NCI-H2196 (cell line): ENCODE results near the gene UNC13B.
A peak's percentile ranks its signal among the peaks of the same experiment; 100 is the strongest.
"Not testable (repeated sequence)": the region's sequence is repeated elsewhere in the genome, so short reads cannot be mapped to it uniquely, and the experiment has no call there.

Source experiments
- DNase-seq: peaks from one replicate; lab custom pipeline; 2025; ENCODE audit not compliant: unreplicated experiment; lab: John Stamatoyannopoulos, UW

The UNC13B gene

DNA sequence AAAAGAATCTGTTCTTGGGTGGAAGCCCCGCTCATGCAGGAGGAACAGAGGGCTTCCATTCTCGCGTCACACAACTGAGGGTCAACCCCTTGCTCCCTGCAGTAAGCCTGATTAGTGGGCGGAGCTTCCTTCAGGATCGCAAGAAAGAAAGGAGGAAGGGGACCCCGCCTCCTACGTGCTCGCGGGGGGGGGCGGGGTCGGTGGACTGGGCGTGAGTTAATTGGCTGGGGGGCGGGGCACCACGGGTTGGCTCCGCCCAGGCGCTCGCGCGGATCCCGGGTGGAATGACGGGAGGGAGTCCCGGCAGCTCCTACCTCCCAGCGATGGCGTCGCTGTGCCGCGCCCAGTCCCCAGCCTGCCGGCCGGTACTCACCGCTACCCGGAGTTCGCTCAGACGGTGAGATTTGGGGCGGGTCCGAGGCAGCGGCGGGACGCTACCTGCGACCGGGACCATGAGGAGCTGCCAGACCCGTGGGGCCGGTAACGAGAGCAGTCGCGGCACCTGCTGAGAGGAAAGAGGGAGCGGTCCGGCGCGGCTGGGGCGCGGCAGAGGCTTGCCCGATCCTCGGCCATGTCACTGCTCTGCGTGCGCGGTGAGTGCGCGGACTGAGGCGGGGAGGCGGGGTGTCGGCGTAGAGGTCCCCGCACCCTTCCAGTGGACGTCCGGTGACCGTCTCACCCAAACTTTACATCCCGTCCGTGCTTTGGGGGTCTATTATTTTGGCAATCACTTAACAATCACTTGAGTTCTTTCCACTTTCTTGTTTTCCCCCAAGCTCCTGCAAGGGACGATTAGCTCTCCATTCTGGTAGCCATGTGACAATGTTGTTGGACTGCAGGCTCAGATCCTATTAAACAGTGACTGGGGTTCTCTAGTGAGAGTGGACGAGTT, at the start of gene UNC13B:
UNC13B (plus strand) TSS at position 297 of the 892 bp plus-strand sequence; CDS start at position 572, 275 bp downstream.
- peak; percentile 89 for DNase-seq

DNA sequence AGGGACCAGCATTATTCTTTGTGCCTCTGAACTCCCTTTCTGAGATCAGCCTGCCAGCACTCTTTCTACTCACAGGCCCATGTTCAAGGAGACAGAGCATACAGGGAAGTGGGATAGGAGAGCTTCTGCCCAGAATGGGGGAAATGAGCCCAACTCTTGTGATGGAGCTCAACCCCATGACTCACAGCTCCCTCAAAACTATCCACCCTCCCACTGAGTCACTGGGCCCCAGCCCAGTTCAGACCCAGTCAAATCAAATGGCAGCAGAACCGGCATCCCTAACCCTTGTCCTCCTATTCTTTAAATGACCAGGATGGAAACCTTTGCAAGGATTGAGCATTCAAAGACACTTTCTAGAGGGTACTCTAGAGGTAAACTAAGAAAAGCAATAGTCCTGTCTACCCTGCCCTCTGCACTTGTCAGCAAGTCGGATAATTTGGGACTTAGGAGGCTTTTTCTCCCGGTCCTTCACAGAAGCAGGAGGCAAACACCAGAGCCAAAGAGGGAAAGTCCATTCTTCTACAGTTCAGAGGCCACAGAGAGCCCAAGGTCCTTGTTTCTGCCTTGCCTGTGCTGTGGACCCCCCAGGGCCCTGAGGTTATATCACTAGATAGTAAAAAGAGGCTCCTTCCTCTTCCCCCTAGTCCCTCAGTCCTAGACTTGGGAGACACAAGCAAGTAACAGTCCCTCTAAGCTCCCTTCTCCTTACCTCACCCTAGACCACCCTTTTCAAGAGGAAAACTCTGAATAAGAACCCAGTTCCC, 49.4 kb upstream of the UNC13B start:
- DNase-seq: no peak

DNA sequence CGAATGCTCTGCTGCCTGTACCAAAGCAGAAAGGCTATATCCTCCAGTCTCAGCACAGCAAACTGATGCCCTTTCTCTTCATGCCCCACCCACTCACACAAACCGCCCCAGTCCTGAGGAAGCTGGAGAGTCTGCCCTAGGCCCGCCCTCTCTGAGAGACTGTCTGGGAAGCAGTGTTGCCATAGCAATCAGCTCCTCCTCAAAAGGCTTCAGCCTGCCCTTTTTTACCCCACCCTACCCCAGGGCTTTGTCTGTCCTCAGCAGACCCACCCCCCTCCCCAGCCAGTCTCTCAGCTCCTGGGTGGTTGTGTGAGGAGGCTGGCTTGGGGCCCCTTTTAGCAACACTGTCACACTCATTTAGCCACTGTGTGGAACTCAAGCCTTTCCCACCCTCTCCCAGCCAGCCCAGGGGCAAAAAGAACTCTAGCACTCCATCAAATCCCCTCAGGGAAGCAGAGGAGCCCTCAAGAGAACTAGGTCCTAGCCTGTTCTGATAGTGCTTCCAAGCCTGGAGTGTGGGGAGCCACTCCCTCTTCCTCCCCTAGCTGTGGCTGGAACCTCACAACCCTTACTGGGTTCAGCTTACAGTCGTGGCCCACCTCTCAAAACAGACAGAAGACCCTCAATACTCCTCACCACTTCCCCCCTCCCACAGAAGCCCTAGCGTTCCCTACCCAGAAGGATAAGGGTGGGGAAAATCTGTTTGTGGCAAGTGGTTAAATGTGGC, 47.5 kb upstream of the UNC13B start:
- peak; percentile 90 for DNase-seq

DNA sequence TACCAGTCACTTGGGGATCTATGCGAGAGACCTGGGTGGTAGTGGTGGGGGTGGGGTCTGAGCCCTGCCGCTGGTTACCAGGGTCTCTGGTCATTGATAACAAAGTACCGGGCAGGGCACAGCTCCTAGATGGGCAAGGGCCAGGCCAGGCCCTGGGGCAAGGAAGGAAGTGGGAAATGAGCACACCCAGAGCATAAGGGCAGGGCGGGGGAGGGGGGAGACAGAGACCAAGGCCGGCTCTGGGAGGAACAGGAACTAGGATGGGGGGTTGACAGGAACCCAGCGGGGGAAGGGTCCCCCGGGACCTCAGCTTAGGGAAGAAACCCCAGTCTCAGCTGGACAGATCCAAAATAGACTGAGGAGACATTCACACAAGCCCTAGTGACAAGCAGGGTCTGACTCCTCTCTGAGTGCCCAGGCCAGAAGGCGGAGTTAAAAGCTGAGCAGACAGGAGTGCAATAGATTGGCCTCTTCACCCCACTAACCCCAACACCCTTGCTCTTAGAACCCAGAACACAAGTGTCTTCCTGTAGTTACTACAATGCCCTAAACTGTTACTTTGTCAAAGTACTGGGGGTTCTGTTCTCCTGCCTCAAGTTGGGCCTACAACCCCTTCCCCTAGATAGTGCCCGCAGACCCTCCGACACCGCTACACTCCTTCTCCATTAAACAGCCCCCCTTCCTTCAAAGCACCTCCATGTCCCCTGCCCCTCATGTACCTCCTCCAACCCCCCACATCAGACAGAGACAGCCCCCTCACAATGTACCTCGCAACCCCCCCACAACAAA, 46.8 kb upstream of the UNC13B start:
- DNase-seq: peak; percentile 28

DNA sequence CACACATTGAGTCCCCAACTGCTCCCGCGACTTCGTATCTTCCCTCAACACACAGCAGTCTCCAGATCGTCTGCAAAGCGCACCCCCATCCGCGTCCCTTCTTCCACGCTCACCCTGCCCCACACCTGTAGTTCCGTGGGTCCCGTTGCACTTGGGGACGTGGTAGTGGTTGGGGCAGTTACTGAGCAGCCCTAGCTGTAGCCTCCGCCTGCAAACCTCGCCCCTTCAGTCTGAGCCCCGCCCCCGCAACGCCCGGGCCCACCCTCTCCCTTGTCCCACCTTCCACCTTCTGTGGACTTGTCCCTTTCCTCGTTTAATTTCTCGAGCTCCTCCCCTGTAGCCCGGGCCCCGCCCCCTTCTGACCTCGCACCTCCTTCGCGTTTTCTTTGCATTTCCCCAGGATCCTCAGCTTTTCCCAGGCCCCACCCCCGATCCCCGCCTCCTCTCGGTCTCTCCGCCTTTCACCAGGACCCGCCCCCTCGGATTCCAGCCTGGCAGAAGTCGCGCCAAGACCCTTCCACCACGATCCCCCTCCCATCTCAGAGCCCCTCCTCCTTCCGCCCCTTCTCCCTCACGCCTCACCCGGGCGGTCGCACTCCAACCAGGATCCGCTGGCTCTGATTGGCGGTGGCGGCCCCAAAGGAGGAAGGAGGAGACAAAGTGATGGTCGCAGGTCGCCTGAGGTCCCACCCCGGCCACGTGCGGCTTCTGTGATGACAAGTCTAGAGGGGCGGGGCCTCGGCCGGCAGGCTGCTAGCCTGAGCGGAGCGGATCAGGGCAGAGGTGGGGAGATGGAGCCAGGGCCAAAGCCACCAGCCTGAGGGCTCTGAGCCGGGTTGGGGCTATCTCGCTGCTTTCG, 45.9 kb upstream of the UNC13B start, which contains the start of gene ATOSB:
ATOSB (minus strand) TSS at position 183 of the 859 bp plus-strand sequence. CDS start 7,588 bp downstream, outside the sequence.
- DNase-seq: peak; percentile 95

DNA sequence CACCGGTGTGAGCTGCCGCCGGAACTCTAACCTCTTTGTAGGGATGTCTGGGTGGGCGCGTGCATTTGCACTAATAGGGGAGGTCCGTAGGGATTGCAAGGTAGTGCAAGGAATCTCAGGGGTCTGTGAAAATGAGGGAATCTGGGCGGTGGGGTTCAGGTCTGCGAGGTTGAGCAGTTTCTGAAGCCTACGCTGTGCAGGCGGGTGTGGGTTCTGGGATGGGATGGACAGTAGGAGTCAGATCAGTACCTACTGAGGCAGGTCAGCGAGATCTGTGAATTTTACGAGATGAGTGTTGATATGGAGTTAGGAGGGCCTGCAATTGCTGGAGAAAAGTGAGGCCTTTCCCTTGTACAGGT, 45.3 kb upstream of the UNC13B start:
- DNase-seq: no peak

DNA sequence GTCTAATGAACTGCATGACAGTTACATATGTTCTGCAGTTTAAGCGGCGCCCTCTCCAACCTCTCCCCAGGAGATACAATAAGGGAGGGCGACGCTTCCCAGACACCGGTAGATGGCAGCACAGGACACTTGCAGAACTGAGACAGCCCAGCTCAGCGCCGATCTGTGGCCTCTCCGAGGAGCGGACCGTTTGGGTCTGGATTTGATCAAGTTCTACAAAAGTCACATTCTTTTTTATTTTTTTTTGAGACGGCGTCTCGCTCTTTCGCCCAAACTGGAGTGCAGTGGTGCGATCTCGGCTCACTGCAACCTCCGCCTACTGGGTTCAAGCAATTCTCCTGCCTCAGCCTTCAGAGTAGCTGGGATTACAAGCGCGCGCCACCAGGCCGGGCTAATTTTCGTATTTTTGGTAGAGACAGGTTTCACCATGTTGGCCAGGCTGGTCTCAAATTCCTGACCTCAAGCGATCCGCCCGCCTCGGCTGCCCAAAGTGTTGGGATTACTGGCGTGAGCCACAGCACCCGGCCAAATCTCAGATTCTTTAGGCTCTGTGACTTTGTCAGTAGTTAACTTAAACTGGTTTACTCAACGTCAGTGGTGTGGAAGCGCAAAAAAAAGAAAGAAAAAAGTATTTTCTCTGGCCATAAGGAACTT, 44.8 kb upstream of the UNC13B start:
- DNase-seq: peak; percentile 85

DNA sequence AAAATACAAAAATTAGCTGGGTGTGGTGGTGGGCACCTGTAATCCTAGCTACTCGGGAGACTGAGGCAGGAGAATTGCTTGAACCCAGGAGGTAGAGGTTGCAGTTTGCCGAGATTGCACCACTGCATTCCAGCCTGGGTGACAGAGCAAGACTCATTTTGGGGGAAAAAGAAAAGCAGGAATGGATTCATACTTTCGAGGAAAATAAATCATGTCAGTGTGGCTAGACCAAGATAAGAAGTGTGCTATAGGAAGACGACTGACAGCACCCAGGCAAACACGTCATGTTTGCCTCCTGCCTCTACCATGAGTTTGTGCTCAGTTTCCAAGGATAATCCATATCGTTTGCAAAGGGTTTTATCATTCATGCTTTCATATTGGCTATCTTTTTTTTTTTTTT, 26.9 kb upstream of the UNC13B start:
- DNase-seq: no peak

DNA sequence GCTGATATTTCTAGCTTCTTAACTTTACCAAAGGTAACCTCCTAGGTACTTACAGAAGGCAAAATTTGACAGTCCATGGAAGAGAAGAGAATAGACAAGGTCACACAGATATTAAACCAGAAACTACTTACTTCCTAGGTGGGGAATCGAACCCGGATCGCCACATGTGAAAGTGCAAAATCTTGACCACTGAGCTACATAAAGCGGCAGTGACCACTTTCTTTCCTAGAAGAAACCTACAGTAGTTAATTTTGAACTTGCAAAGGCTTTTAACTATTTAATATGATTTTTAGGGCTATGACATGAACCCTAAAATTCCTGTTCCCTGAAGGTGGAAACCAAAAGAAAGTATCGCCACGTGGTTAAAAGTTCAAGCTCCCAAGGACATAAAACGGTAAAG, 25.8 kb upstream of the UNC13B start:
- DNase-seq: no peak

DNA sequence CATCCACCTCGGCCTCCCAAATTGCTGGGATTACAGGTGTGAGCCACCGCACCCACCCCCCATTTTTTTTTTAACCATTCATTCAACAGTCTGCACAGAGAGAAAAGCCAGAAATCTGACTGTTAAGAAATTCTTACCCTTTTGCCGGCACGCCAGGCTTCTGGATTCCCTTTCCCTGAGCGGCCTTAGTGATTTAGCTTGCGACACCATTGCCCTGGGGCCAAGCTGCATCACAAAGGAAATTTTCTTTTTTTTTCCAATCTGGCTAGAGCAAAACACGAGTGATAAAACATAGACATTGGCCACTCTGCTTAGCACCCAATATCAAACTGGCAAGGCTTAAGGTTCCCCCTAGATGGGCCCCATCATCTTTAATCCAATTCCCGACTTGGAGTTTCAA, 24.9 kb upstream of the UNC13B start:
- DNase-seq: no peak

DNA sequence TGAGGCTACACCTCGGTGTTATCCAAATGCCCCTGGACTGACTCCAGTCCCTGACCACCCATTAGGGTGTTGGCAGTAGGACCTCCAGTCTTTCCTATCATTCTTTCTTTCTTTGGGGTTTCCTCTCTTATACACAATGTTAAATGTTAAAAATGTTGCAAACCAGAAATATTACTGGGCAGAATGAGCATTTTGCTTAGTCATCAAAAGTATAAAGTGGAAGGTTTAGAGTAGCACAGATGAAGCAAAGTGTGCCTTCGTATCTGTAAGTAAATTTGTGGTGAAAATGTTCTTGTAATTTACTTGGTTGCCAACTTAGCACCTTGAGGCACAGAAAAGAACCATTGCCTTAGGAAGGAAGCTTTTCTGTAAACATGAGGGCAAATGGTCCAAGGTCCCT, 21.7 kb upstream of the UNC13B start:
- DNase-seq: no peak

DNA sequence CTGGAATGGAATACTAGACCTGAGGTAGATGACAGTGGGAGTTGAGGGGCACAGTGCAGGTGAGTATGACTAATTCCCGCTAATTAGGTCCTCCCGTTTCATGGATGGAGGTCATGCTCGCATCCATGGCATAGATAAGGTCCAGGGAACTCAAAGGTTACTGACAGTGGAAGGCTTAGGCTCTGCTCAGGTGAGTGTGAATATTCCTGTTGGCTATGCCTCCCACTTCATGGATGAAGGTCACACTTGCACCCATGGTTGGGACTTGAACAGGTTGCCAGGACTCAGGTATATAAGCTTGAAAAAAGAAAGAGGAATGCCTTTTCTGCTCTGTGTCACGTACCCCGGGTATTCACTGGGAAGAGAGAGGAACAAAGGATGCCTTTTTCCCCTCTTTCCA, 19.8 kb upstream of the UNC13B start:
- no peak for DNase-seq

DNA sequence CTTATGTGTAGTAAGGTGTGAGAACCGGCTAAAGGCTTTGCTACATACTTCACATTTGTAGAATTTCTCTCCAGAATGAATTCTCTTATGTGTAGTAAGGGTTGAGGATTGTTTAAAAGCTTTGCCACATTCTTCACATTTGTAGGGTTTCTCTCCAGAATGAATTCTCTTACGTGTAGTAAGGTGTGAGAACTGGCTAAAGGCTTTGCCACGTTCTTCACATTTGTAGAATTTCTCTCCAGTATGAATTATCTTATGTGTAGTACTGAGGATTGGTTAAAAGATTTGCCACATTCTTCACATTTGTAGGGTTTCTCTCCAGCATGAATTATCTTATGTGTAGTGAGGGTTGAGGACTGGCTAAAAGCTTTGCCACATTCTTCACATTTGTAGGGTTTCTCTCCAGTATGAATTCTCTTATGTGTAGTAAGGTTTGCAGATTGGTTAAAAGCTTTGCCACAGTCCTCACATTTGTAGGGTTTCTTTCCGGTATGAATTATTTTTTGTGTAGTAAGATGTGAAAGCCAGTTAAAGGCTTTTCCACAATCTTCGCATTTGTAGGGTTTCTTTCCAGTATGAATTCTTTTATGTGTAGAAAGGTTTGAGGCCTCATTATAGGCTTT, 13.8 kb upstream of the UNC13B start:
- DNase-seq: not testable (repeated sequence)

DNA sequence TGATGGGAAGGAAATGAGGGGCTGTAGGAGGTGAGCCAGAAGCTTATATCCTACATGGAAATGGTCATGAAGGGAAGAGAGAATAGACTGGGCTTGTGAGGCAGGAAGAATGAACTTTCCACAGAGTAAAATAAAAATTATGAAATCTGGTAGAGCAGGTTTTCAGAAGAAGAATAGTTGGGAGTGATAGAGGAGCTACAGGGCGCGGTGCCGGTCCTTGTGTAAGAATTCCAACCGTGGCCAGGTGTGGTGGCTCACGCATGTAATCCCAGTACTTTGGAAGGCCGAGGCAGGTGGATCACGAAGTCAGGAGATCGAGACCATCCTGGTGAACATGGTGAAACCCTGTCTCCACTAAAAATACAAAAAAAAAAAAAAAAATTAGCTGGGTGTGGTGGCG, 8.9 kb upstream of the UNC13B start:
- DNase-seq: no peak

DNA sequence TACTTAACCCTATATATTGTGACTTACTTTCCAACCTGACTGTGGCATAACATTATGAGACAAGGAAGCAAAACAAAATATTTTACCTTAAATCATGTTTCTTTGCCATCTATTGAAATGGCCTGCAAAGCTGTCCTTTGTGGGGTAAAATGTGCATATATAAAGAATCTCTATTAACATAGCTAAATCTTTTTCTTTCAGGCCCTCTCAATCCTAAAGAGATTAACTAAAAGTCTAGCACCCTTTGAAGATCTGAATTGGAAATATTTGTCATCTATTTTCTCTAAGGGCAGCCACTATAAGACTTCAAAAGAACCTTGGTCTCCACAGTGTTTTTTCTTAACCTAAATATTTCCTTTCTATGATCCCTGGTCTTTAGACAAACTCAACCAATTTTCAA, 5.0 kb upstream of the UNC13B start:
- no peak for DNase-seq

DNA sequence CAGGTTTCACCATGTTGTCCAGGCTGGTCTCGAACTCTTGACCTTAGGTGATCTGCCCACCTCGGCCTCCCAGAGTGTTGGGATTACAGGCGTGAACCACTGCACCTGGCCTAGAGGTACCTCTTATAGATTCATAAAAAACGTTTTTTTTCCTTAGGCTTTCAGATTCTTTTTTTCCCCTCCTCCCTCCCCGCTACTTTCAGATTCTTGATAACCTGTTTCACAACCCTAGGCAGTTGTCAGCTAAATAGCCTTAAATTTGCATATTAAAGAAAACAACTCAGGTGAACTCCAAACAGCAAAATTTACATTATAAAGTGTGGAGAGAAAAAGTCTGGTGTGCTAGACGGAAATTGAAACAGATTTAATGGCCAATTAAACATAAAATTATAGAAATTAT, 4.0 kb upstream of the UNC13B start:
- DNase-seq: not testable (repeated sequence)

DNA sequence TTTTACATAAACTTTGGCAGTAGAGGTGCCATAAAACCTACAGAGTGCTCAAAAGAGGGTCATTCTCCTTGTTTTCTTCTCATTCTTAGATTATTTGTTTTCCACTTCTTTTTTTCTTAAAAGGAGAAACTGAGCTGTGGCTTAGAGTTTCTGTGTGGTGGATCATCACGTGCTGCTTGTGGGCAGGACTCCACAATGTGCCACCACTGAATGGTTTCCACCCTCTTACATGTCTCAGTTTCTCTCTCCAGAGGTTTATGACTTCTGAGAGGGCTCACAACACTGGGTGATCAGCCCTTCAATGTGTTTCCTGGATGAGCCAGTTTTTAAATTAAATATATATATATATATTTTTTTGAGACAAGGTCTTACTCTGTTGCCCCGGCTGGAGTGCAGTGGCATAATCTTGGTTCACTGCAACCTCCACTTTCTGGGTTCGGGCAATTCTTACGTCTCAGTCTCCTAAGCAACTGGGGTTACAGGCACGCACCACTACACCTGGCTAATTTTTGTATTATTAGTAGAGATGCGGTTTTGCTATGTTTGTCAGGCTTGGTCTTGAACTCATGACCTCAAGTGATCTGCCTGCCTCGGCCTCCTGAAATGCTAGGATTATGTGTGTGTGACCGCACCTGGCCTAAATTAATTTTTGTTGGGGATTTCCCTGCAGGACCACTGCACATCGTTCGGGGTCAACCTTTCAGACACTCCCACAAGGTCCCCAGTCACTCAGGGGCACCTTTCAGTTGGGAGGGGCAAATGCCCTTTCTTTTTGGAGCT, 3.1 kb upstream of the UNC13B start:
- no peak for DNase-seq
